ENCODE measurements around the gene EIPR1.

GRCh38 chr2:3309496-3310355 lies 67.9 kb downstream of the EIPR1 start:
- TF ChIP-seq CTCF (conservative IDR thresholded peaks at IDR 0.05 in 1 of 2, IDR thresholded peaks at IDR 0.05 in 1 of 2; ENCODE audit: extremely low read depth in 1 of 2, insufficient read depth in 1 of 2, low read depth in 1 of 2, low read length in 2 of 2): no peak
- TF ChIP-seq EZH2 (IDR thresholded peaks at IDR 0.05; ENCODE audit: borderline replicate concordance, low read length): no peak

All from mammary epithelial cell (primary cell).